Erythroblast (primary cell): ENCODE results near the gene C1orf56.

Experiments
- GATA1 ChIP-seq: IDR thresholded peaks from 2 replicates; pipeline ENCODE4 v1.6.1; 2011; ENCODE audit warnings: low read depth, mild to moderate bottlenecking, control low read depth, low read length, moderate library complexity
- POLR2A ChIP-seq: IDR thresholded peaks from 2 replicates; pipeline ENCODE4 v1.6.1; 2011; ENCODE audit warnings: mild to moderate bottlenecking, low read length

GRCh38 chr1:151012684-151013471 is 34.7 kb upstream of the C1orf56 start:
- TF ChIP-seq POLR2A (no peak), GATA1 (no peak)
